Osteoblast (primary cell): ENCODE data around the gene BGN. TPM values are rescaled to one million over a fixed set of nuclear protein-coding genes. Genes with fewer than 3 reads are reported as not detected.
A peak's percentile ranks its signal among the peaks of the same experiment; 100 is the strongest.

ENCODE experiments used
- DNase-seq: peaks from one replicate; pipeline ENCODE4 v3.0.0; 2011; ENCODE audit warnings: low spot score, mixed read lengths; ENCODE audit not compliant: insufficient read length; ENCODE audit errors: missing footprints
- H2AFZ ChIP-seq: 2 replicates; pipeline ENCODE4 v1.6.0; 2011; ENCODE audit warnings: mild to moderate bottlenecking, low read length
- H3K27ac ChIP-seq: 2 replicates; pipeline ENCODE4 v1.5.1; 2011; ENCODE audit warnings: mild to moderate bottlenecking, low read depth, low read length, moderate library complexity
- H3K27me3 ChIP-seq: 2 replicates; pipeline ENCODE4 v1.6.0; 2012; ENCODE audit warnings: mild to moderate bottlenecking, control low read depth, inconsistent platforms, low read length, moderate library complexity; ENCODE audit not compliant: insufficient read depth
- H3K36me3 ChIP-seq: 2 replicates; pipeline ENCODE4 v1.5.1; 2011; ENCODE audit warnings: mild to moderate bottlenecking, low read length, control low read depth, moderate library complexity; ENCODE audit not compliant: insufficient read depth
- H3K4me1 ChIP-seq: 2 replicates; pipeline ENCODE4 v1.5.1; 2011; ENCODE audit warnings: mild to moderate bottlenecking, low read length, control low read depth, moderate library complexity; ENCODE audit not compliant: insufficient read depth
- H3K4me2 ChIP-seq: 2 replicates; pipeline ENCODE4 v1.6.0; 2011; ENCODE audit warnings: mild to moderate bottlenecking, low read length; ENCODE audit not compliant: insufficient read depth
- H3K4me3 ChIP-seq: fragments of 200-600 bp; sonication (generic); 3 replicates; pipeline ENCODE4 v1.5.1; 2012; ENCODE audit warnings: mild to moderate bottlenecking, low read length, inconsistent platforms; ENCODE audit not compliant: insufficient read depth
- H3K79me2 ChIP-seq: 2 replicates; pipeline ENCODE4 v1.6.0; 2012; ENCODE audit warnings: mild to moderate bottlenecking, low read length, control low read depth, inconsistent platforms; ENCODE audit not compliant: insufficient read depth
- H3K9me3 ChIP-seq: 2 replicates; pipeline ENCODE4 v1.5.1; 2011; ENCODE audit warnings: low read depth, low read length, control low read depth
- H4K20me1 ChIP-seq: 2 replicates; pipeline ENCODE4 v1.6.0; 2012; ENCODE audit warnings: mild to moderate bottlenecking, low read length, control low read depth; ENCODE audit not compliant: insufficient read depth
- total RNA-seq: library from RNA; depleted of rRNA; stranded (reverse); fragments of >200 nt; gene quantifications from 2 replicates; pipeline ENCODE4 v1.2.3, GENCODE V29; 2012
- TF ChIP-seq, protein P1 (sequence below): IDR thresholded peaks from 2 replicates; pipeline ENCODE4 v1.5.1; 2011; ENCODE audit warnings: mild to moderate bottlenecking, low read depth, low read length, moderate library complexity; ENCODE audit errors: extremely low read depth

The BGN gene
- total RNA-seq: 139 and 210 TPM in 2 replicates

DNA sequence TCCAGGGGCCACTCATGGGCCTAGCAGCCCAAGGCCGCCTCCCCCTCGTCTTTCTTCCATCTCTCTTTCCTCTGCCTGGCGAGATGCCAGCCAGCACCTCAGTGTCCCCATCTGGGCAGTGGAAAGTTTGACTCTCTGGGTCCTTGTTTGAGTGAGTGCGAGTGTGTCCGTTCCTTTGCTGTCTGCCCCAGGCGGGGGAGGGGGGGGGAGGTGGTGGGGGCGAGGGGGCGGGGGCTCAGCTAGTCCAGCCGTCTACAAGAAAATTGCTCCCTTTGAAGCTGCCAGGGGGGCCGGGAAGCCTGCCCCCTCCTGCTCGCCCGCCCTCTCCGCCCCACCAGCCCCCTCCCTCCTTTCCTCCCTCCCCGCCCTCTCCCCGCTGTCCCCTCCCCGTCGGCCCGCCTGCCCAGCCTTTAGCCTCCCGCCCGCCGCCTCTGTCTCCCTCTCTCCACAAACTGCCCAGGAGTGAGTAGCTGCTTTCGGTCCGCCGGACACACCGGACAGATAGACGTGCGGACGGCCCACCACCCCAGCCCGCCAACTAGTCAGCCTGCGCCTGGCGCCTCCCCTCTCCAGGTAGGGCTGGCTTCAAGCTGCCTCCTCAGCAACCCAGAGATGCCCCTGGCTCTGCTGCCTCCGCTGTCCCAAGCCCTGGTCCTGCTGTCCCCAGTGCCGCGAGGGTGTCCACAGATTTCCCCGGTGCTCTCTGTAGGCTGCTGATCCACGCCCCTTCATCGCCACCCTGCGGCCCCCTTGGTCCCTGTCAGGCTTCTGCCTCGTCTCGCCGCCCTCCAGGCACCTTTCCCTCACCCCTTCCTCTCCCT, at the start of gene BGN:
Gene BGN, plus strand, starts transcription at position 440 of the 821 bp plus-strand sequence. CDS start 9,652 bp downstream, outside the sequence.
- peaks cover 20% of the 10 kb centered on the region for H3K4me1 ChIP-seq
- no peaks in the 10 kb centered on the region for H3K9me3 ChIP-seq
- DNase-seq: peak; percentile 95
- H4K20me1 ChIP-seq: peaks cover 26% of the 10 kb centered on the region
- H3K4me2 ChIP-seq: peak within 1 kb of the TSS; percentile 80
- H3K27me3 ChIP-seq: no peaks in the 10 kb centered on the region
- H2AFZ ChIP-seq: no peak within 1 kb of the TSS
- TF ChIP-seq, protein P1, sequence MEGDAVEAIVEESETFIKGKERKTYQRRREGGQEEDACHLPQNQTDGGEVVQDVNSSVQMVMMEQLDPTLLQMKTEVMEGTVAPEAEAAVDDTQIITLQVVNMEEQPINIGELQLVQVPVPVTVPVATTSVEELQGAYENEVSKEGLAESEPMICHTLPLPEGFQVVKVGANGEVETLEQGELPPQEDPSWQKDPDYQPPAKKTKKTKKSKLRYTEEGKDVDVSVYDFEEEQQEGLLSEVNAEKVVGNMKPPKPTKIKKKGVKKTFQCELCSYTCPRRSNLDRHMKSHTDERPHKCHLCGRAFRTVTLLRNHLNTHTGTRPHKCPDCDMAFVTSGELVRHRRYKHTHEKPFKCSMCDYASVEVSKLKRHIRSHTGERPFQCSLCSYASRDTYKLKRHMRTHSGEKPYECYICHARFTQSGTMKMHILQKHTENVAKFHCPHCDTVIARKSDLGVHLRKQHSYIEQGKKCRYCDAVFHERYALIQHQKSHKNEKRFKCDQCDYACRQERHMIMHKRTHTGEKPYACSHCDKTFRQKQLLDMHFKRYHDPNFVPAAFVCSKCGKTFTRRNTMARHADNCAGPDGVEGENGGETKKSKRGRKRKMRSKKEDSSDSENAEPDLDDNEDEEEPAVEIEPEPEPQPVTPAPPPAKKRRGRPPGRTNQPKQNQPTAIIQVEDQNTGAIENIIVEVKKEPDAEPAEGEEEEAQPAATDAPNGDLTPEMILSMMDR: peak; percentile 36
- peak within 1 kb of the TSS; percentile 82 for H3K4me3 ChIP-seq
- H3K36me3 ChIP-seq: no peaks in the 10 kb centered on the region
- peak within 1 kb of the TSS; percentile 51 for H3K27ac ChIP-seq
- H3K79me2 ChIP-seq: peaks cover 41% of the 10 kb centered on the region

DNA sequence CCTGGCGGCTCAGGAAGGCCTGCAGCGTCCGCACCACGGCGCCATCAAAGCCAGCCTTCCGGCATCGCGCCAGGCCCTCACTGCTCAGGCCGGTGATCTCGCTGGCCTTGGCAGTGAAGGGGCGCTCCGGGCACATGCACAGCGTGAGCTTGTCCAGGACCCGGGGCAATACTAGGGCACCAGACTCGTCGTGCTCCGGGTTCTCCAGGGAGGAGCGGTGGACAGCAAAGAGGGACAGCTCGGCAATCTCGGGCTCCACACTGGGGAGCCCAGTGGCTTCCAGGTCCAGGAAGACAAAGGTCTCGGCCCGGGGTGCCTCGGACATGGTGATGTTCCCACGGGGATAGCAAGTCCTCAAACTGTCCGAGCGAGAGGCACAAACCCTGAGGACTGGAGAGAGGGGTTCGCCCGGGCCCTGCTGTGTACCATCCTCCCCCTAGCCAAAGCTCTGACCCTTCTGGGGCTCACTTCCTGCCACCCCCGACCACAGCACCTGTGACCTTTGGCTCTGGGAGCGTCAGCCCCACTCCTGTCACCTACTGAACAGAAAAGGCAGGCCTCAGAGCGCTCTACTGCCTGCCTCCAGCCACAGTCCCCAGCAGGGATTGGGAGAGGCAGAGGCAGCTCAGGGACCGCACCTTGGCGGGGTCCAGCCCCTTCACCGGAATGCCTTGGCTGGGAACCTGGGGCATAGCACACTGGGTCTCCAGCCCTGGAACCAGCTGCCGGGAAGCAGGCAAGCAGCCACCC, 49.5 kb upstream of the BGN start:
- Histone ChIP-seq H3K79me2 (no peaks in the 10 kb centered on the region), H3K27ac (no peak overlapping the region), H3K4me1 (no peaks in the 10 kb centered on the region), H4K20me1 (no peaks in the 10 kb centered on the region), H3K4me2 (no peak overlapping the region), H2AFZ (no peak overlapping the region), H3K4me3 (no peak overlapping the region), H3K27me3 (no peaks in the 10 kb centered on the region), H3K36me3 (no peaks in the 10 kb centered on the region), H3K9me3 (no peaks in the 10 kb centered on the region)
- peak; percentile 79 for DNase-seq
- TF ChIP-seq, protein P1: no peak

DNA sequence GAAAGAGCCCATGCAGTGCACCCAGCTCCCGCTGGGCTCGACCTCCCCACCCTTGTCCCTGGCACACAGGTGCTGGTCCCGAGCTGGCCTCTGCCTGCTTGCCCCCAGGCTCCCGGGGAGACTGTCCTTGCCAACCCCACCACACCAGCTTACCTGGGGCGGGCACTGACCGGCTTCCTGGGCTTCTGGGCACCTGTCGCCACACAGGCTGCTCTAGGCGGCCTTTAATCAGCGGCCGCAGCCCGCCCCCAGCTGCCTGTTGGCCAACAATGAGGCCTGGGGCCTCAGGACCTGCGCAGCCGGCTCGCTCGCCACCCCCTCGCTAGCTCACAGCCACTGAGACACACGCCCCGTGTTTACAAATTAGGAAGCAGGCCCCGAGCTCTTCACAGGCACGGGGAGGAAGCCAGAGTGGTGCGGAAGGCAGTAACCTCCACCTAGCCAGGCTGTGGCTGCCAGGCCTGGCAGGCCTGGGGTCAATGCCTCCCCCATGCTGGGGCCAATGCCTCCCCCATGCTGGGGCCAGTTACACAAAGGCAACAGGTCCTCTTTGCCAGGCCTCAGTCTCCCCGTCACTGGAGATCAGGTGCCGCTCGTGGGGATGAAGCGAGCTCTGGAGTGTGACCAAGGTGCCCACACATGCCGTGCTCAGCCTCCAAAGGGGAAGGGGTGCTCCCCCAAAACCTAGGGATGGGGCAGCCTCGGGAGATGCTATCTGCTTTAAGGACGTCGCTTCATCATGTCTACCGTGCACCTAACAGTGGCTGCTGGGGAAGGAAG, 48.7 kb upstream of the BGN start, which contains the start of gene TREX2:
Gene TREX2, minus strand, starts transcription at position 201 of the 780 bp plus-strand sequence. CDS start 626 bp downstream, outside the sequence.
- Histone ChIP-seq H3K27me3 (no peaks in the 10 kb centered on the region), H4K20me1 (no peaks in the 10 kb centered on the region), H3K4me1 (no peaks in the 10 kb centered on the region), H3K36me3 (no peaks in the 10 kb centered on the region), H3K27ac (no peak within 1 kb of the TSS), H3K9me3 (no peaks in the 10 kb centered on the region), H3K4me3 (no peak within 1 kb of the TSS), H2AFZ (no peak within 1 kb of the TSS), H3K79me2 (no peaks in the 10 kb centered on the region), H3K4me2 (no peak within 1 kb of the TSS)
- peak; percentile 81 for DNase-seq
- TF ChIP-seq, protein P1: no peak
